ENCODE results near the gene COL4A6.

Gene COL4A6

GRCh38 chrX:108270739-108271396 is 167.4 kb downstream of the COL4A6 start:
- no peak for DNase-seq (ENCODE audit: low read depth)

- no peak for DNase-seq (ENCODE audit: low read depth)
Measured at GRCh38 chrX:108270280-108270679, 167.9 kb downstream of the COL4A6 start.

- DNase-seq (ENCODE audit: low read depth) = no peak
Measured at GRCh38 chrX:108268434-108269080, 169.7 kb downstream of the COL4A6 start.

GRCh38 chrX:108267557-108267956 is 170.7 kb downstream of the COL4A6 start:
- no peak for DNase-seq (ENCODE audit: low read depth)

GRCh38 chrX:108264376-108264775 is 173.8 kb downstream of the COL4A6 start:
- DNase-seq (ENCODE audit: low read depth) = no peak

GRCh38 chrX:108261549-108262203 is 176.5 kb downstream of the COL4A6 start:
- DNase-seq (ENCODE audit: low read depth) = no peak

GRCh38 chrX:108257556-108257955 is 180.7 kb downstream of the COL4A6 start:
- no peak for DNase-seq (ENCODE audit: low read depth)

GRCh38 chrX:108254636-108255035 is 183.6 kb downstream of the COL4A6 start:
- no peak for DNase-seq (ENCODE audit: low read depth)

GRCh38 chrX:108250654-108251579 is 187.3 kb downstream of the COL4A6 start:
- DNase-seq (ENCODE audit: low read depth) = no peak

- no peak for DNase-seq (ENCODE audit: low read depth)
Measured at GRCh38 chrX:108246304-108246954, 191.8 kb downstream of the COL4A6 start.

GRCh38 chrX:108245462-108245861 is 192.8 kb downstream of the COL4A6 start:
- DNase-seq (ENCODE audit: low read depth) = no peak

- DNase-seq (ENCODE audit: low read depth) = no peak
Measured at GRCh38 chrX:108235986-108236385, 202.2 kb downstream of the COL4A6 start.

GRCh38 chrX:108230574-108230973 is 207.6 kb downstream of the COL4A6 start:
- no peak for DNase-seq (ENCODE audit: low read depth)

- no peak for DNase-seq (ENCODE audit: low read depth)
Measured at GRCh38 chrX:108224727-108225621, 213.2 kb downstream of the COL4A6 start.

GRCh38 chrX:108224218-108224617 is 214.0 kb downstream of the COL4A6 start:
- DNase-seq (ENCODE audit: low read depth) = no peak

- DNase-seq (ENCODE audit: low read depth) = no peak
Measured at GRCh38 chrX:108223585-108223984, 214.6 kb downstream of the COL4A6 start.

GRCh38 chrX:108221301-108221864 is 216.8 kb downstream of the COL4A6 start:
- DNase-seq (ENCODE audit: low read depth) = no peak

- no peak for DNase-seq (ENCODE audit: low read depth)
Measured at GRCh38 chrX:108219949-108220601, 218.1 kb downstream of the COL4A6 start.

GRCh38 chrX:108217876-108218275 is 220.3 kb downstream of the COL4A6 start:
- no peak for DNase-seq (ENCODE audit: low read depth)

All from GM04503 (cell line).